Activated effector memory CD4-positive, alpha-beta T cell treated with anti-CD3 and anti-CD28 coated beads, Interleukin-2, amount 50 U/mL, for 16 hours (primary cell): ENCODE data around the gene OR2AT4.
"Not testable (repeated sequence)": the region's sequence is repeated elsewhere in the genome, so short reads cannot be mapped to it uniquely, and the experiment has no call there.

Experiments
- DNase-seq: peaks from one replicate; pipeline ENCODE4 v3.0.0-alpha.2; 2020

OR2AT4 gene

DNA sequence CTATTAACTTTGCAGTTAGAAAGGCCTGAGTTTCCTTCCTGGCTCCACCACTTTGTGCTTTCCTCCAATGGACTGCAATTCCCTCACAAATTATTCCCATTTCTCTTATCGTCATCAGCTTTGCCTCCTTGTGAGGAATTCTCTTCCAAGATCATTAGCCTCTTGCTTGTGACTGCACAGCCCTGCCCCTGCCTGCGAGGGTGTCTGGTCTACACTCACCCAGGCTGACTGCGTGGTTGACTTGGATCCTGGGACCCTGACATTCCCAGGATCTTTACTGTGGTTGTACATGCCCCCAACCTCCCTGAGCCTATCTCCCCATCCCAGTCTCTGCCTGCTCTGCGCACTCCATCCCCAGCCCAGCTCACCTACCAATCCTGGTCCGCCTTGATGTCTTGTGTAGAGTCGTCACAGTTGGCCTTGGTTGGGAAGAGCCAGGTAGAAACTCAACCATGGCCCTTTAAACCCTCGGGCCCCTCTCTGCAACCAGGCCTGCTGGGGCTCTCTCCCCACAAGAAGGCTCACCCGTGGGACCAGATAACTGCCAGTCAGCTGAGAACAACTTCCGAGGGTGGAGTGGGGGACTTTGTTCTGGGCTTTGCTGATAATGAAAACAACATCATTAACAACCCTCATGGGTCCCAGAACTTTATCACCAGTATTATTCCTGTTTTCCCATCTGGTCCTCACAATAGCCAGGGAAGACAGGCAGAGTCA lies at the start of gene OR2AT4:
OR2AT4 (minus strand) TSS at position 421 of the 717 bp plus-strand sequence.
- no peak for DNase-seq

DNA sequence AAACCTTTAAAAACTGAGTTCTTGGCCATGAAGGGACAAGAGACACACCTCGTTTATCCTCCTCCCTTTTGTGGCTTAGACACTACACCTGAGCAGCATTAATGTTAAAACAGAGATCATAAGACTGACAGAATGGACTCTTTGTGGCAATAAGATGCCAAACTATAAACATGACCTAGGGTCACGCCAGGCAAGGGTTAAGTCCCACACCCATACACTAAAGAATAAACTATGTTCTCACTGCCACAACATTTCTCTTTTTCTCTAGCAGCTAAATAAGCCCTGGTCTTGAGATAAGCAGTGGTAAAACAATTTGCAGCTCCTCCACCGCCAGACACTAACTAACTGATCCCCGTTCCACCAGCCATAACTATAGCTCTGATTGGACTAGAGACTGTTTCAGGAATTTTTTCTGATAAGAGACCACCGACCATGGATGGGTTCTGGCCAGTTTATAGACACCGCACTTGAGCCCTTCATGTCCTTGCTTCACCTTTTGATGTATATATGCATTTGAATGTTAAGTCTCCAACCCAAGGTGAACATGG lies 49.4 kb upstream of the OR2AT4 start:
- DNase-seq = no peak

DNA sequence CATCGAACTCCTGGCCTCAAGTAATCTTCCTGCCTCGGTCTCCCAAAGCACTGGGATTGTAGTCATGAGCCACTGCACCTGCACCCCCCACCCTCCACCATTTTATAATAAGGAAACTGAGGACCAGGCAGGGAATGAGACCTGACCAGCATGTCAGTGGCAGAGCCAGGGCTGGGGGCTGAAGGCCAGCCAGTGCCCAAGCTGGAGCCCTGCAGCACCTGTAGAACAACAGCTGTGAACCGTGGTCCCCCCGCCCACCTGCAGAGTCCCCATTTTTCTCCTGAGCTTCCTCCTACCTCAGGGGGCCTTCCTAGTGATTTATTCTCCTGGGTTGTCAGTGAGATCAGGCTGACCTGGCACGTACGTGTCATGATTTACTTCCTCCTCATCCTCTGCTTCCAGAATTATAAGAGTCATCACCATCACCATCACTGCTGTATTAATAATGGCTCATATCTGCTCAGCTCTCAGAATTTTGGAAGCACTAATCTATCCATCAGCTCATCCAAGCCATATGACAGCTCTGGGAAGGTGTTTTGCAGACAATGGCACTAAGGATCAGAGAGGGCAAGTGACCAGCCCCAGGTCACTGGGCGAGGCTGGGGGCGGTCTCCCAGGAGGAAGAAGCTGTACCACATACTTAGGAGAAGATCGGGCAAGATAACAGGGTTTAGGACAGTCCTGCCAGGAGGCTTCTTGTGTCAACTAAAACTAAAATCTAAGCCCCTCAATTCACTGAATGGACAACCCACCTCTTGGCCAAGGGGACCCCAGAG lies 48.7 kb upstream of the OR2AT4 start:
- DNase-seq = no peak

DNA sequence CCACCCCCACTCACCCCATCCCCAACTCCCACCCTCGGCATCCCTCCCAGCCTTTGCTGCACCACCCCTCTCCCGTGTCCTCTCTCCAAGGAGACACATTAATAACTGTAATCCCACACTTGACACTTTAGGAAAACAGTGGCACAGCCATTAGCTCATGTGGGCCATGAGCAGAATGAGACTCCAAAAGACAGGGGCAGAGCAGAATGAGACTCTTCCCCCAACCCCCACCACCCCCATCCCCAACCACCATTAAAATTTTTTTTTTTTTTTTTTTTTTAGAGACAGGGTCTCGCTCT lies 48.0 kb upstream of the OR2AT4 start:
- no peak for DNase-seq

DNA sequence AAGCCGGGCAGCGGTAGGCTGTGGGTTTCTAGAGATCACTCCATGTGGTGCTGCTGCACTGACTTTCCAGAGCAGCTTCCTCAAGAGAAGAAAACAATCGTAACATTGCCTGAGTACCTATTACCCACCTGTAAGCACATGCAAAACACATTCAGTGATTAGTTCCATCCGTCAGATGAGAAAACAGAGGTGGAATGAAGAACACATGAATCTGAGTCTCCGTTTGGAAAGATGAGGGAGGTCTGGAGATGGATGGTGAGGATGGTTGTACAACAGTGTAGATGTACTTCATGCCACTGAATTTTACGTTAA lies 46.7 kb upstream of the OR2AT4 start:
- no peak for DNase-seq

DNA sequence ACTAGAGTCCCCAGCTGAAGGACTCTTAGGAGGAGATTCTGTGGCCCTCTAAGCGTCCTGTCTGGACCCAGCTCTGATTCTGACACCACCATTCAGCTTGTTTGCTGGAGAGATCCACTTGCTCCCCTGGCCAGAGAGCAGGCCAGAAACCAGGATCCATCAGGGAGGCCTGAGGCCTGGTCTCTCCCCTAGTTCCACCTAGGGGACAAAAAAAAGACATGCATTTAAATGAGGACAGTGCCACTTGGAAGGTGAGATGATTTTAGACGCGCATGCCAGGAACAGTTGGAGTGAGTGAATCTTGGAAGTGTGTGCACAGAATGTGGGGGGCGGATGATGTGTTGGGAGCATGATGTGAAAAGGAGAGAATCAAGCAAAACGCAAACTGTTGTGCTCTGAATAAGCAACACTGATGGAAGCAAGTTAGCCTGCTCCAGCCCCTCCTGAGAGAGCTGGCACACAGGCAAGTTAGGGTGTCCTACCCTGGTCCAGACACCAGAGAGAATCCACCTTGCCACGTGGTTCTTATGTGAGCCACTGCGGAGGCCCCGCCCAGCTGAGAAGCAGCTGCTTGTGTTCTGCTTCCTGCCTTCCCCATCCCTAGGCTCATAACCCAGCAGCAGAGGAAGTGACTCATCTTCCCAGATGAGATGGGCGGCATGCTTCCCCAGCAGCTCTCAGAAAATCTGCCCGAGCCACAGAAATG lies 46.2 kb upstream of the OR2AT4 start:
- peak; percentile 89 for DNase-seq

DNA sequence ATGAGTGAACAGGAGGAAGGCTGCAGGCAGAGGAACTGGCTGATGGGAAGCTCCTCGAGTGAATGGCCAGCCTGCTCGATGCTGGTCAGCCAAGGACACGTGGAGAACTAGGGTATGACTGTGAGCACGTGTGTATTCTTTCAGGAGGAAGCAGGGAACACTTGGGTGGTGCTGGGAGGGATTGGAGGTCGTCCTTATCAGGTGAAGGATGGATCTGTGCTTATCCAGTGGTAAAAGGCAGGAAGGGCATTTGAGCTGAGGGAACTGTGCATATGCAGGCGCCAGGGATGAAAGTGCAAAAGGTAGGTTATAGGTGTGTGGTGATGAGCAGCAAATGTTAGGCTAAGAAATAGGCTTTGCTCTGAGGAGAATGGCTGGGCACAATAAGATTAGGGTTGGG lies 44.5 kb upstream of the OR2AT4 start:
- DNase-seq = no peak

DNA sequence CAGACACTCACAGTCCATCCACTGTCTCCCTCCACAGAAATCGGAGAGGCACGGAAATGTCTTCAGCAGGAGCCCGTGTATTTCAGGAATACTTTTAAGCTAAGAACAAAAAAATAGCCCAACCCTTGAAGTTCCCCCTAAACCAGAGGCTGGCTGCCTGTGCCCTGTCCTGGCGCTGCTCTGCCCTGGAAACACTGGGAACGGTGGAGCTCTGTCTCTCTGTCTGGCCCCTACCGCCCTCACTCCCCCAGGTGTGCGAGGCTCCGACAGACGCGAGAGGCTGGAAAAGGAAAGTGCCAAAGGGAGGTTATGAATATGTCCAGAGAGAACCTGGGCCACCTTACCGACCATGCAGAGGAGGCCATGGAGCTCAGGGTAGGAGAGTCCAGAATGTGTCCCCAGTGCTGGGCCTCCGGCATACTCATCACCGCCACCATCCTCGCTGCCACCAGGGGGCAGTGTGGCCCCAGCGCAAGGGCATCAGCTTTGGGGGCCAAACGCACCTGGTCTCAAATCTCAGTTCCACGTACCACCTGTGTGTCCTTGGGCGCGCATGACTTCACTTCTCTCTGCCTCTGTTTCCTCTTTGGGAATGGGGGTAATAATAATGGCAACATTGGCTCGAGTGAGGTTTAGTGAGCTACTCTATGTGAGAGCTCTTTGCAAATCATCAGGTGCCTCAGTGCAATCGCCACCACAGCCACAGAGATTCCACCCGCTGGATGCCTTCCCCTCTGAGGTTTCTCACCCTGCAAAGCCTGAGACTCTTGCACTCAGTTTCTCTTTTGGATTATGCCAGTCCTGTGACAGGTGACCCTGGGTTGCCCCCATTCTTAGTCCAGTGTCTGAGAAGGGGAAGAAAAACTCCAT lies 43.8 kb upstream of the OR2AT4 start:
- DNase-seq = peak; percentile 92

DNA sequence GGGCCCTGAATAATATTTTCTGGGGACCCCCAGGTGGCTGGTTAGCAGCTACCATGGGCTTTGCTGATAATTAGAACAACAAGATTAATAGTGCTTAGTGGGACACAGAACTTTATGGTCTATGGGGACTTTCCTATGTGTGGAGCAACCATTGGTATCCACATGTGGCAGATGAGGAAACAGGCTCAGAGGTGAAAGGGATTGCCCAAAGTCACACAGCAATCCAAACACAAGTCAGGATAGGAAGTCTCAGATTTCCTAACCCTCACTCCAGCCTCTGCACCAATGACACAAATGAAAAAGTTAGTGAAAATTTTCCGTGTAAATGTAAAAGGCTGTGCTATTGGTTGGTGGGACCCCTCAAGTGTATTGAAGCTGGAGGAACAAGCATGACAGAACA lies 39.0 kb upstream of the OR2AT4 start:
- no peak for DNase-seq

DNA sequence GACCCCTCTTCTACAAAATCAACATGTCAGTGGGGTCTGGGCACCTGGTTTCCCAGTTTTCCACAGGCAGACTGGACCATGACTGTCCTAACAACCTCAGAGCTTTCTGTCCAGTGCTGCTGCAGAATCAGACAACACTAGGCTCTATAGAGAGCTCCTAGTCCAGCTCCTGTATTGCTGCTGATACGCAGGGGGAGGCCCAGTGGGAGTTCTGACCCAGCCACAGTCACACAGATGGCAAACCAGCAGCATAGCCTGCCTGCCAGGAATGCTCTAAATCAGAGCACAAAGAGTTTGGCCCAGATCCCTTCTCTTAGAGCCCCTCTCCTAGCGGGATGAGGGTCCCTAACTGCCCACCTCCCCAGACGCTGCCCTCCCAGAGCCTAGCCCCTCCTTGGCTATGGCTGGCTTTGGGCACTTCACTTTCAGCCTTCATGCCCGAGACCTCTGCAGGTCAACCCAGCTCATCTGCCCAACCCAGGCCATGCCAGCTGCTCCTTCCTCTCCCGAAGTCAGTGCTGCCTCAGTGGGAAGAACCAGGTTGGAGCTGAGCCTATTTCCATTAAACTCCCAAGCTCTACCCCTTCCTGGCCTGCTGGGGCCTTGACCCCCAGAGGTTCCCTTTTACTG lies 38.5 kb upstream of the OR2AT4 start:
- no peak for DNase-seq

DNA sequence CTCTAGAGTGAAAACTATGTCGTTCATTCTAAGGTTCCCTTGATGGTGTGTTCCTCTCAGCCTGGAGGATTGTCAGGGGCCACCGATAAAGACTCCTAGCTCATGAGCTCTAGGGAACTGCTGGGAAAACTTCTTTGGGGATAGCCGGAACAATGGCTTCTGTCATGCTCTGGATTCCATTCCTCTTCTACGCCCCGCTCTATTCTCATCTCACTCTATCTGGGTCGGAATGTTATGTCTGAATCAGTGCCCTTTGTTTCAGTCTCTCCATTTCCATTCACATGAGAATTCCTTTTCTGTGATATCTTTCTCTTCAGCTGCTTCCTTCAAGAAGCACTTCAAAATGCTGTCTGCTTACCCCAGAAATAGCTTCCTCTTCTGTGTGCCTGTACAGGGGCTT lies 37.3 kb upstream of the OR2AT4 start:
- no peak for DNase-seq

DNA sequence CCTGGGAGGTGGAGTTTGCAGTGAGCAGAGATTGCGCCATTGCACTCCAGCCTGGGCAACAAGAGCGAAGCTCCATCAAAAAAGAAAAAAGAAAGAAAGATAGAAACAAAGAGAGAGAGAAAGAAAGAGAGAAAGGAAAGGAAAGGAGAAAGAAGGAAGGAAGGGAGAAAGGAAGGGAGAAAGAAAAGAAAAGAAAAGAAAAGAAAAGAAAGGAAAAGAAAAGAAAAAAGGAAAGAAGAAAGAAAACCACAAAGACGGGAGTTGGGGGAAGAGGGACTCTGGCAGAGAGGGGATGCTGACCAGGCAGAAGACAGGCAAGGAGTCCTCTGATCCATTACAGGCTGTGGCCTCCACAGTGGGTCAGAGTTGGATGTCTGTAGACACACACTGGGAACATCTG lies 35.4 kb upstream of the OR2AT4 start:
- no peak for DNase-seq

DNA sequence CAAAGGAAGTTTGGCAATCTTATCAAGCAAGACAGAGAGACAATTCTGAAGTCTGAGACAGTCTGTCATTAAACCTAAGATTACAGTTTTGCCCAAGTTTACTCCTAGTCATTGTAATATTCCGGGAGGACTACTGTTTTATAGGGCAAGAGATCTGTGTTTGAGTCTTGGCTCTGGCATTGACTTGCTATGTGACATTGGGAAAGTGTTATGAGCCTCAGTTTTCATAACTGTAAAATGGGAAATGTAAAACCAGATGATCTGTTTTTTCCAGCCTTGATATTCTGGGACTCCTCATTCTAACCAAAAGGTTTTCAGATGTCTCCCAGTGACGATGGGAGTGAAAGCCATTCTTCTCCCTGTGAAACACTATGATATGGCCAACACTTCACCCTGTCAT lies 29.9 kb upstream of the OR2AT4 start:
- DNase-seq = no peak

DNA sequence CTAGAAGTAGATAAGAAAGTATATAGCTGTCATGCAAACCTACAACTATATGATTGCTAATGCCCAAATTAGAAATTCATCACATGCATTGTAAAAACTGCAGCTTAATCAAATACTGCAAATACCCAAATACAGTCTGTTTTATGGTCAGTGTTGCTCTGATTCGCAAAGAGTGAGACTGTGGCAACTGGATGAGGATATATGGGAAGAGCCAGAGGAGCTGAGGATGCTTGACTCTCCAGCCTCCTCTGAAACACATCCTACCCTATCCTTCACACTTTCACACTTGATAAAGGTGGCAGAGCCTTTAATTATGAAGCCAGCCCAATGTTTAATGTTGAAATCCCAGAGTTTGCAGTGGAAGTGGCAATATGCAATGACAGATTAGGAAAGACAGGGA lies 21.9 kb upstream of the OR2AT4 start:
- DNase-seq = no peak

DNA sequence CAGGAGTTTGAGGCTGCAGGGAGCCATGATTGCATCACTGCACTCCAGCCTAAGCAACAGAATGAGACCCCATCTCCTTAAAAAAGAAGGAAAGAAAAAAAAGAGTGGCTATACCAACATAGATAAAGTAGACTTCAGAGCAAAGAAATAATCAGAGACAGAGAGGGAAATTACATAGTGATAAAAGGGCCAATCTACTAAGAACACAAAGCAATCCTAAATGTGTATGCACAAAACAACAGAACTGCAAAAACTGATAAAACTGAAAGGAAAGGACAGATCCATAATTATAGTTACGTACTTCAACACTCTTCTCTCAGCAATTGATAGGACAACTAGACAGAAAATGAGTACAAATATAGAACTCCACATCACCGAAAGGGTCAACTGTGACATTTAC lies 17.8 kb upstream of the OR2AT4 start:
- DNase-seq = no peak

DNA sequence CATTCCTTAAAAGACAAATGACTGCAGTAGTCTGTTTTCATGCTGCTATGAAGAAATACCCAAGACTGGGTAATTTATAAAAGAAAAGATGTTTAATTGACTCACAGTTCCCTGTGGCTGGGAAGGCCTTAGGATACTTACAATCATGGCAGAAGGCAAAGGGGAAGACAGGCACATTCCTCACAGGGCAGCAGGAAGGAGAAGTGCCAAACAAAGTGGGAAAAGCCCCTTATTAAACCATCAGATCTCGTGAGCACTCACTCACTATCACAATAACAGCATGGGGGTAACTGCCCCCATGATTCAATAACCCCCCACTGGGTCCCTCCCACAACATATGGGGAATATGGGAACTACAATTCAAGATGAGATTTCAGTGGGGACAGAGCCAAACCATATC lies 16.4 kb upstream of the OR2AT4 start:
- DNase-seq = no peak

DNA sequence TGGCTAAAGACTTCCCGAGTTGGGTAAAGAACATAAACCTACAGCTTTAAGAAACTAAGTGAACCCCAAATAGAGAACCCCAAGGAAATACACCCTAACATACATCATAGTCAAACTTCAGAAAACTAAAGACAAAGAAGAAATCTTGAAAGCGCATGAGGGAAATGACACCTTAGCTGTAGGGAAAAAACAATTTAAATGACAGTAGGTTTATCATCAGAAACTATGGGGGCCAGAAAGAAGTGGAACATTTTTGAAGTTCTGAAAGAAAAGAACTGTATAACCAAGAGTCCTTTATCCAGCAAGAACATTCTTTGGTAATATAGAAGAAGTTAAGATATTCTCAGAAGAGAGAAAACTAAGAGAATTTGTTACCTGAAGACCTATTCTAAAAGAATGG lies 15.5 kb upstream of the OR2AT4 start:
- no peak for DNase-seq

DNA sequence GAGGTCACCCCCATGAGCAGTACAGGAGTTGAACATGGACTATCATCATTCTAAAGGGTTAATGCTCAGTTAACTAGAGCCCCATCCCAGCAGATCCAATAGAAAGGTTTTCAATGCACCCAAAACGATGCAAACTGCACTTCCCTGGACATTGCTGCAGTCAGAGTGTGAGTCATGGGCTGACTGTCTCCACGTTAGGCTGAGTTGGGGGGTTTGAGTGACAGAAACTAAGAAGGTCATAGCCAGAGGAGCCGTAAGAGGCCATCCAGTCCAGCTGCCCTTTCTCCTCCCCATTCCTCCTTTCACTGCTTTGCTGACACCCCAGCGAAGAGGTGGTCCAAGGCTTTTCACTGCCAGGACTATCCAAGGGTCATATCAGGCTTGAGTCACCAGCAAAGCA lies 10.5 kb upstream of the OR2AT4 start:
- no peak for DNase-seq

DNA sequence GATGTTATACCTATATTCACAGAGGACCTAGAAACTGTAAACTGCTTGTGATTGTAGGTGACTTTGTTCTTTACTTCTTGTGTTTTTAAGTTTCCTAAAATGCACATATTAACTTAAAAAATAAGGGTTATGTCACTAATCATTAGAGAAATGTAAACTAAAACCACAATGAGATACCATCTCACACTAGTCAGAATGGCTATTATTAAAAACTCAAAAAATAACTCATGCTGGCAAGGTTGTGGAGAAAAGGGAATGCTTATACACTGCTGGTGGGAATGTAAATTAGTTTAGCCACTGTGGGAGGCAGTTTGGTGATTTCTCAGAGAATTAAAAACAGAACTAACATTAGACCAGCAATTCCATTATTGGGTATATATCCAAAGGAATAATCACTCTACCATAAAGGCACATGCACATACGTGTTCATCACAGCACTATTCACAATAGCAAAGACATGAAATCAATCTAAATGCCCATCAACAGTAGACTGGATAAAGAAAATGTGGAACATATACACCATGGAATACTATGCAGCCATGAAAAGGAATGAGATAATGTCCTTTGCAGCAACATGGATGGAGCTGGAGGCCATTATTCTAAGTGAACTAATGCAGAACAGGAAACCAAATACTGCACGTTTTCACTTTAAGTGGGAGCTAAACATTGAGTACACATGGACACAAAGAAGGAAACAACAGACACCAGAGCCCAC lies 9.4 kb upstream of the OR2AT4 start:
- DNase-seq = not testable (repeated sequence)

DNA sequence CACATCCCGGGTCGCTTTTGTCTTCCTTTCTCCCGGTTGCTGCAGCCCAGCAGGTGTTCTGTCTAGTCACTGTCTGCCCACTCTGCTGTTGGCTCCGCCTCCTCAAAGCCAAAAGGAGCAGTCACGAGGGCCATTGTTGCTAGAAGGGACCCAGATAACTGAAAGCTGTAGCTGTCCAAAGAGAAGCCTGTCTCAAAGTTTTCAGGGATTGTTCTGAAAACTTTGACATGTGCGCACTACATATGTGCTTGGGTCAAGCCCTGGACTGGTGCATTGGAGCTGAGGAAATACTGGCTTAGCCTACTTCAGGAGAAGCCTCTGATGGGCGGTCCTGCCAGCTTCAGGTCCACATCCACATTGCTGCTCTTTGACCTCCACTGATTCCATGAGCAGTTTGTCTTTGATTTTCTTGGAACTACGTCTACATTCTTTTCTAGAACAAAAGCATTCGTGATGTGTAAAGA lies 8.8 kb upstream of the OR2AT4 start:
- DNase-seq = no peak

DNA sequence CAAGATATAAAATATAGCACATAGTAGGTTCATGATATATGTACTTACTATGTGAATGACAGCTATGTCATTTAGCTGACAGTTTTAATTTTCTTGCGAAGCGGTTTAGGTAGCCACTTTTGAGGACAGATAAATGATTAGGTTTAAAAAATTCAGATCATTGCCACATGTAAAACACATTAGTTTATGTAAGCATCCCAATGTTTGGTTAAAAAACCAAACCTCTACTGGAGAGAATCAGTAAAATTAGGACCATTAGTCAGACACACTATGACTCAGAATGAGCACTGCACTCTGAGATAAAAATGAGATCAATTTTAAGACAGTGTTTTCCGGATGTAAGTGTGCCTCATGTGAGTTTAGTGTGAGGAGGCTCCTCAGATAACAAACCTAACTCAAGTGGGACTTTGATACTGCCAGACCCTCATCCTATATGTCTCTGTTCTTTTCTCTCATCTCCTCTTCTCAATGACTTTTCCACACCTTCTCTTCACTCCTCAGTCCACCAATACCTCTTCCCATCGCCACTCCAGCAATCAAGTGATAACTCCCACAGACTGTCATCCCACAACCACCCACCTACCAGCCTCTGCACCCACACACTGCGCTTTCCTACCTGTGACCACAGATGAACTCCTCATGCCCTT lies 6.8 kb upstream of the OR2AT4 start:
- DNase-seq = no peak
